Measurements from ENCODE around the gene ZNF488. TPM values are rescaled to one million over a fixed set of nuclear protein-coding genes. Genes with fewer than 3 reads are reported as not detected.

ZNF488 gene
- total RNA-seq, 6 experiments from 2014 or later, result 0.05 to 0.07 (median 0.07) TPM; not detected in 3

DNA sequence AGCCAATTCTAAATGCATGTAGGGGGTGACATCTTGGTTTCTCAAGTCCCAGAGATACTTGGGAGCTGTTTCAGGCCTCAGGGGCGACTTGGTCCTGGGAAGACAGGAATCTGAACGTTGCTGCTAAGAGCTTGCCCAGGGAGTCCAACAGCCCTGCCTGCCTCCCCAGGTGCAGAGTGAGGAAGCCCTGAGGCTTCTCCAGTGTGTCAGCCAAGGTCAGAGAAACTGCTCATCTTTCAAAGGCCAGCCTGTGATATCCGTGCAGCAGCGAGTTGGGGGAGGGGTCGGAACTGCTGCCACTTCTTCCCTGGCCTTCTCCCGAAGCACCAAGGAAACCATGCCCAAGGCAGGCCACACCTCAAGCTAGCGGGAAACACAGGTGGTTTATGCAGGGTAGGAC is 52.1 kb downstream of the ZNF488 start:
- Mint-ChIP-seq H3K9me3 (no peaks in the 10 kb centered on the region), H3K4me1 (ENCODE audit: low read depth) (peaks cover 10% of the 10 kb centered on the region), H3K36me3 (ENCODE audit: low read depth) (no peaks in the 10 kb centered on the region), H3K27me3 (ENCODE audit: insufficient read depth) (peaks cover 20% of the 10 kb centered on the region), H3K4me3 (no peak overlapping the region), H3K27ac (no peak overlapping the region)
- no peak for DNase-seq
- TF ChIP-seq, protein P1, sequence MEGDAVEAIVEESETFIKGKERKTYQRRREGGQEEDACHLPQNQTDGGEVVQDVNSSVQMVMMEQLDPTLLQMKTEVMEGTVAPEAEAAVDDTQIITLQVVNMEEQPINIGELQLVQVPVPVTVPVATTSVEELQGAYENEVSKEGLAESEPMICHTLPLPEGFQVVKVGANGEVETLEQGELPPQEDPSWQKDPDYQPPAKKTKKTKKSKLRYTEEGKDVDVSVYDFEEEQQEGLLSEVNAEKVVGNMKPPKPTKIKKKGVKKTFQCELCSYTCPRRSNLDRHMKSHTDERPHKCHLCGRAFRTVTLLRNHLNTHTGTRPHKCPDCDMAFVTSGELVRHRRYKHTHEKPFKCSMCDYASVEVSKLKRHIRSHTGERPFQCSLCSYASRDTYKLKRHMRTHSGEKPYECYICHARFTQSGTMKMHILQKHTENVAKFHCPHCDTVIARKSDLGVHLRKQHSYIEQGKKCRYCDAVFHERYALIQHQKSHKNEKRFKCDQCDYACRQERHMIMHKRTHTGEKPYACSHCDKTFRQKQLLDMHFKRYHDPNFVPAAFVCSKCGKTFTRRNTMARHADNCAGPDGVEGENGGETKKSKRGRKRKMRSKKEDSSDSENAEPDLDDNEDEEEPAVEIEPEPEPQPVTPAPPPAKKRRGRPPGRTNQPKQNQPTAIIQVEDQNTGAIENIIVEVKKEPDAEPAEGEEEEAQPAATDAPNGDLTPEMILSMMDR (IDR thresholded peaks at IDR 0.05), result no peak

DNA sequence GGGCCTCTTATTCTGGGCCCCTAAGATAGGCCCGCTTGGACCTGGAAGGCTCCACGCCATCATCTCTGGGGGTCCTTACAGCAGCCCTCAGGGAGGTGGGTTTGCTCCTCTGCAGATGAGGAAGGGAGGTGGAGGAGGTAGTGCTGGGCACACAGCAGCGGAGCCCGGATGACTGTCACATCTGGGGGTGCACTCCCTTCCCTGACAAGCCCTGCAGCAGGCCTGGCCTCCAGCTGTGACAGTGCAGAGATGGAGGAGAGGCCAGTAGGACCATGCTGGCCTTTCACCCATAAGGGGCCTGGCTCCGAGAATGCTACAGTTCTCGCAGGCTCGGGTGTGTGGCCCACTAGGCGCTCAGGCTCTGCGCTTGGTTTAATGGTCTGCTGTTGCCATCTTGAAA is 52.6 kb downstream of the ZNF488 start:
- no peak overlapping the region for H3K4me3 Mint-ChIP-seq
- DNase-seq, result no peak
- H3K36me3 Mint-ChIP-seq (ENCODE audit: low read depth), result no peaks in the 10 kb centered on the region
- H3K27me3 Mint-ChIP-seq (ENCODE audit: insufficient read depth), result peaks cover 20% of the 10 kb centered on the region
- TF ChIP-seq, protein P1 (IDR thresholded peaks at IDR 0.05), result no peak
- no peaks in the 10 kb centered on the region for H3K9me3 Mint-ChIP-seq
- peaks cover 5% of the 10 kb centered on the region for H3K4me1 Mint-ChIP-seq (ENCODE audit: low read depth)
- no peak overlapping the region for H3K27ac Mint-ChIP-seq

DNA sequence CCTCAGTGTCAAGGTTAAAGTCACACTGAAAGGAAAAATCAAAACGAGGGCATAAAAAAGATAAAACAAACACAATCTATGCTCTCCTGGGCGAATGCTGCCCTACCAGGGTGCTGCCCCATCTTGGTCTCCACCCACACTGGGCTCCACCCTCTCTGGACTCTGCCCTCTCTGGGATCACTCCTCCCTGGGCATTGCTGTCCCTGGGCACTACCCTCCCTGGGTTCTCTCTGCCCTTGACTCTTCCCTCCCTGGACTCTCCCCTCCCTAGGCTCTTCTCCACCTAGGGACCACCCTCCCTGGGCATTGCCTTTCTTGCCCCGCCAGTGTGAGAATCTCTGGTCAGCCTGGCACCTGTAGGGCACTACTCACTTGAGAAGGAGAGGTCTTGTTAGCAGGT is 53.3 kb downstream of the ZNF488 start:
- Mint-ChIP-seq H3K9me3 (no peaks in the 10 kb centered on the region), H3K4me1 (ENCODE audit: low read depth) (no peaks in the 10 kb centered on the region), H3K27me3 (ENCODE audit: insufficient read depth) (peaks cover 23% of the 10 kb centered on the region), H3K27ac (no peak overlapping the region), H3K36me3 (ENCODE audit: low read depth) (no peaks in the 10 kb centered on the region), H3K4me3 (no peak overlapping the region)
- DNase-seq, result no peak
- TF ChIP-seq, protein P1 (IDR thresholded peaks at IDR 0.05), result no peak

DNA sequence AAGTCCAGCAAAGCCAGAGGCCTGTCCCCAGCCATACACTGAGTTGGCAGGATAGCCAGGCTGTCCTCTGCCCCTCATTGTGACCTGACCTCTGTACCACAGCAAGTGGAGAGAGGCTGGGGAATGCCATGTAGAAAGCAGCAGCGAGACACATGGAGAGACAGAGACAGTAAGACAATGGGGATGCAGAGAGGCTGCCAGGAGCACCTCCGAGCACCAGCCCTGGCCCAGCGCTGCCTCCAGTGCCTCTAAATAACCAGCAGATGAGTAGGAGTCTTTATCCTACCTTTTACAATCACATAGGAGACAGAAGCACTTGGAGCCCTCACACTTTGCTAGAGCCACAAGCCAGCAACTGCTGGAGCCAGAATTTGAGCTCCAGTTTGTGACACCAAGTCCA is 53.7 kb downstream of the ZNF488 start:
- H3K4me3 Mint-ChIP-seq, result no peak overlapping the region
- no peak overlapping the region for H3K27ac Mint-ChIP-seq
- H3K36me3 Mint-ChIP-seq (ENCODE audit: low read depth), result no peaks in the 10 kb centered on the region
- no peaks in the 10 kb centered on the region for H3K9me3 Mint-ChIP-seq
- H3K4me1 Mint-ChIP-seq (ENCODE audit: low read depth), result no peaks in the 10 kb centered on the region
- DNase-seq, result no peak
- TF ChIP-seq, protein P1 (IDR thresholded peaks at IDR 0.05), result no peak
- H3K27me3 Mint-ChIP-seq (ENCODE audit: insufficient read depth), result peaks cover 23% of the 10 kb centered on the region

DNA sequence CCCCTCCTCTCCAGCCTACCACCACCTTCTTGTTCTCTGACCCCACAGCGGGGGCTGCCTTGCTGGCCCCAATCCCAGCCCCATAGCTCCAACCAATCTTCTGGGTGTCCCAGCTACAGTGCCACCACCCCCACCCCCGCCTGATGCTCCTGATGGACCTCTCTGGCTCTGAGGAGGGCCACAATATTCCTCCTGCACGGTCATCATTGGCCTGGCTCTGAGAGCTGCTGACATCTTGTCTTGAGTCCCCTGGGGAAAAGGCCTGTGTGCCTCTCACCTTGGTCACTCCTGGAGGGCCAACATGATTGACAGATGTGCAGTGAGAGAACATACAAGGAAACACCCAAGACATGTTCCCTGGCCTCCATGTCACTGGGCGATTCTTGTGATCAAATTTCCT is 54.2 kb downstream of the ZNF488 start:
- TF ChIP-seq, protein P1 (IDR thresholded peaks at IDR 0.05), result no peak
- H3K4me1 Mint-ChIP-seq (ENCODE audit: low read depth), result no peaks in the 10 kb centered on the region

DNA sequence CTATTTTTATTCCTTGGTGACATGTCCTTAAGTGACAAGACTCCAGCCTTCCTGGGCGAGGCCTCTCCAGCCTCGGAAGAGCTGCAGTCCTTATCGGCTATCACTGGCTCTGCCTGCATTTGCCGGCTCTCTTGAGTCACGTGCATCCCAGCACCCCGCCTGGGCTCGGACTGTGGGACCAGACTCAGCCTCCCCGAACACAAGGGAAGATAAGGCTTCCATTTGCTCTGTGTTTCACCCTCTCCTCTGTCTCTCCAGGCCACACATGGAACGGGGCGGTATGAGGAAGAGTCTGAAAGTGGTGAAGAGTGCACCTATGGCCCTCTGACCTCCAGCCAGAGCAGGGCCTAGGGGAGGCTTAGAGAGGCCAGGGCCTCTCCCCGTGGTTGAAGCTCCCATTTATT is 57.2 kb downstream of the ZNF488 start:
- TF ChIP-seq, protein P1 (IDR thresholded peaks at IDR 0.05), result no peak
- Mint-ChIP-seq H3K9me3 (no peaks in the 10 kb centered on the region), H3K4me1 (ENCODE audit: low read depth) (no peaks in the 10 kb centered on the region), H3K36me3 (ENCODE audit: low read depth) (no peaks in the 10 kb centered on the region), H3K27me3 (ENCODE audit: insufficient read depth) (peaks cover 25% of the 10 kb centered on the region), H3K4me3 (no peak overlapping the region), H3K27ac (no peak overlapping the region)
- DNase-seq, result no peak

More for the DNA sequence above, 54.2 kb downstream of the ZNF488 start:
- no peak for DNase-seq
- no peaks in the 10 kb centered on the region for H3K36me3 Mint-ChIP-seq (ENCODE audit: low read depth)
- no peaks in the 10 kb centered on the region for H3K9me3 Mint-ChIP-seq
- peaks cover 26% of the 10 kb centered on the region for H3K27me3 Mint-ChIP-seq (ENCODE audit: insufficient read depth)
- H3K4me3 Mint-ChIP-seq, result no peak overlapping the region
- H3K27ac Mint-ChIP-seq, result no peak overlapping the region
